NB4 (cell line): ENCODE data around the gene CCT7.
A peak's percentile ranks its signal among the peaks of the same experiment; 100 is the strongest.

Experiments
- CTCF ChIP-seq: IDR thresholded peaks from one replicate; pipeline ENCODE4 v1.5.1; 2012; ENCODE audit warnings: low read depth, low read length
- MYC ChIP-seq: IDR thresholded peaks from 2 replicates; pipeline ENCODE4 v1.6.1; 2011; ENCODE audit warnings: low read depth, low read length
- POLR2A ChIP-seq: IDR thresholded peaks from 2 replicates; pipeline ENCODE4 v1.6.1; 2011; ENCODE audit warnings: mild to moderate bottlenecking; ENCODE audit not compliant: insufficient read length; ENCODE audit errors: extremely low read depth
- TF ChIP-seq, protein P1 (sequence below): IDR thresholded peaks from 2 replicates; pipeline ENCODE4 v1.6.1; 2011; ENCODE audit warnings: low read depth, low read length

- TF ChIP-seq CTCF (peak; percentile 32), POLR2A (no peak), MYC (peak; percentile 85)
- TF ChIP-seq, protein P1, sequence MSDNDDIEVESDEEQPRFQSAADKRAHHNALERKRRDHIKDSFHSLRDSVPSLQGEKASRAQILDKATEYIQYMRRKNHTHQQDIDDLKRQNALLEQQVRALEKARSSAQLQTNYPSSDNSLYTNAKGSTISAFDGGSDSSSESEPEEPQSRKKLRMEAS = peak; percentile 94
Measured at GRCh38 chr2:73260338-73260984, 26.4 kb downstream of the CCT7 start.
